ENCODE results near the gene ITPKB. TPM values are rescaled to one million over a fixed set of nuclear protein-coding genes. Genes with fewer than 3 reads are reported as not detected.

The ITPKB gene
- total and polyA plus RNA-seq, 7 donors, result 3.9 to 14.1 (median 8.9) TPM

DNA sequence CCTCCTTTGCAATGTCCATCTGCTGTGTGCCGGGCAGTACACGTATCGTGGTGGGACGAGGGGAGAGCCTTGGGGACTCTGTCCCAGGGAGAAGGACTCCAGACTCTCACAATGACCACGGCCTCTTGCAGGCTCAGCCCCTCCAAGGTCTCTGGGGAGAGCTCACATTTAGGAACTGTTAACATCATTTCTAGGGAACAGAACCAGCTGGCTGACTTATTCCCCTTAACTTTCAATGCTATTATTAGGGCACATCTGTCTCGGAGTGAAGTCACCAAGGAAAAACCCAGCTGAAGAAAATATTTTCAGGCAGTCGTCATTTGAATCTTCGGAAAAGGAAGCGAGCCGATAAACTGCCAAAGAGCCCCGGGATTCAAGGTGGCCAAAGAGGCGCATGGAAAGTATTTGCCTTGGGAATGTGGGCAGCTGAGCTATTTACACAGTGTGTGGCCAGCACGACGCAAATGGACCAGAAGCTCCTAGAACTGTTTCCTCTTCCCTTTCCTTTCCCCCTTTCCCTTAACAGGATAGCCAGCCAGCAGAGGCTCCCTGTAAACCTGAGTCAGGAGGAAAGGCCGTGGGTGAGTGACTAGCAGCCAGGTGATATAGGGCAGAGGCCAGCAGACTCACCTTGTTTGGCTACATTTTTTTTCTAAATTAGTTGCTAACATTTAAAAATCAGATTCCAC lies 74.5 kb downstream of the ITPKB start:
- intact Hi-C loops (cut with DNase I), result loop anchor here (5.0 kb wide), 2 partner anchors 43 to 73 kb away; partner anchors contain the start of gene ITPKB (in 1 of the 2)
- no peaks in the 10 kb centered on the region for H3K36me3 ChIP-seq (ENCODE audit: insufficient read depth in 1 of 2, low read depth in 1 of 2)
- H3K4me1 ChIP-seq, result peaks cover 85% of the 10 kb centered on the region
- H3K4me3 ChIP-seq, result peak overlapping the region; percentile 28
- ATAC-seq, result peak; percentile 16 to 42 (median 23)
- 2 to 11% (median 8%) methylated on average over 15 of the region's 15 CpGs for WGBS, 3 donors
- peak overlapping the region; percentile 77 for H3K27ac ChIP-seq
- DNase-seq, result peak; percentile 51 to 73
- H3K27me3 ChIP-seq (ENCODE audit: insufficient read depth in 3 of 3, low read length in 2 of 3), result no peaks in the 10 kb centered on the region
- no peak for TF ChIP-seq CTCF (IDR thresholded peaks at IDR 0.05)
- no peaks in the 10 kb centered on the region for H3K9me3 ChIP-seq

DNA sequence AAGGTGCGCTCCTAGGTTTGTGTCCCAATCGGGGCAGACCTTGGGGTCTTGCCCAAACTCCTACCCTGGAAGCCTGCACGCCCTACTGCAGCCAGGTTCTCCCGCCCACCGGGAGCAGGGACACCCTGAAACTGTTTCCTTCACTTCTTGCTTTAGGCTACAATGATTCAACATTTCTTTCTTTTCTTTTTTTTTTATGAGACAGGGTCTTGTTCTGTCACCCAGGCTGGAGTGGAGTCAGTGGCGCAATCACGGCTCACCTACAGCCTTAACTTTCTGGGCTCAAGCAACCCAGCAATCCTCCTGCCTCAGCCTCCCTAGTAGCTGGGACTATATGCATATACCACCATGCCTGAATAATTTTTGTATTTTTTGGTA lies 75.8 kb downstream of the ITPKB start:
- peak overlapping the region; percentile 77 for H3K27ac ChIP-seq
- intact Hi-C loops (cut with DNase I), result loop anchor here in 1 of 2 donors (2.0 to 5.0 kb wide), 3 partner anchors 39 to 155 kb away; partner anchors contain the start of gene ITPKB
- peaks cover 92% of the 10 kb centered on the region for H3K4me1 ChIP-seq
- no peak for TF ChIP-seq CTCF (IDR thresholded peaks at IDR 0.05)
- no peaks in the 10 kb centered on the region for H3K36me3 ChIP-seq (ENCODE audit: insufficient read depth in 1 of 2, low read depth in 1 of 2)
- ATAC-seq (no peak), DNase-seq (no peak)
- no peaks in the 10 kb centered on the region for H3K27me3 ChIP-seq (ENCODE audit: insufficient read depth in 3 of 3, low read length in 2 of 3)
- 67 to 82% (median 71%) methylated on average over 7 of the region's 7 CpGs for WGBS, 3 donors
- H3K4me3 ChIP-seq, result peak overlapping the region; percentile 0
- no peaks in the 10 kb centered on the region for H3K9me3 ChIP-seq

DNA sequence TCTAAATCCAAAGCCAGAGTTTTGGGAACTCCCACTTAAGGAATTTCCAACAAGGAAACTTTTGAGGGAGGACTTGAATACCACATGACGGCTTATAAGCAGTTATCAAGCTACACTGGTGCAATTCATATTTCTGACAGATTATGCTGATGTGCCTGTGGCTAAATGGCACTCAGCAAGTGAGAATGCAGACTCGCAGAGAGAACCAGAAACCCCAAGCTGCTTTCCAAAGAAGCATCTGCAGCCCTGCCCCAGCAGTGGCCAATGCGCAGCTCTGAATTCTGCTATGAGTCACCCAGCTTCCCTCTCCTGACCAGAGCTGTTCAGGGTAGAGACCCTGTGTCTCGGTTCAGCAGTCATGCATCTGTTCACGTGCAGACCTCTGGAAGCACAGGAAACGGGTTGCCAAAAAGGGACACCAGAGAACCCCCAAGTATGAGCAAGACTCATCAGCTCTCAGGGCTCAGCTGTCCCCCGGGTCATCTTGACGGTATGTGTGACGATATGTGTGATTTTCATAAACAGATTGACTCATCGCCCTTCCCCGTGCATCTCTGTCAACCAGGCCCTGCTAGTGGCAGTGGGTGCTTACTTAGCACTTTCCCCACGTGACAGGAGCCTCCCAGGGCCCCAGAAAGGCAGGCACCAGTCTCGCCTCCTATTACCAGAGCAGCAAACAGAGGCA lies 76.3 kb downstream of the ITPKB start:
- no peak for TF ChIP-seq CTCF (IDR thresholded peaks at IDR 0.05)
- no peaks in the 10 kb centered on the region for H3K27me3 ChIP-seq (ENCODE audit: insufficient read depth in 3 of 3, low read length in 2 of 3)
- intact Hi-C loops (cut with DNase I), result loop anchor here in 1 of 2 donors (2.0 to 5.0 kb wide), 3 partner anchors 40 to 156 kb away; partner anchors contain the start of gene ITPKB
- H3K4me3 ChIP-seq, result peak overlapping the region; percentile 0
- H3K9me3 ChIP-seq, result no peaks in the 10 kb centered on the region
- peak; percentile 82 to 91 (median 85) for ATAC-seq
- peak overlapping the region; percentile 77 for H3K27ac ChIP-seq
- WGBS, 3 donors, result 18 to 40% (median 24%) methylated on average over 13 of the region's 13 CpGs
- peak; percentile 85 to 91 for DNase-seq
- H3K4me1 ChIP-seq, result peaks cover 92% of the 10 kb centered on the region
- no peaks in the 10 kb centered on the region for H3K36me3 ChIP-seq (ENCODE audit: insufficient read depth in 1 of 2, low read depth in 1 of 2)

GRCh38 chr1:226661965-226662364 lies 77.1 kb downstream of the ITPKB start:
- H3K9me3 ChIP-seq, result no peaks in the 10 kb centered on the region
- peak overlapping the region; percentile 77 for H3K27ac ChIP-seq
- no peak for TF ChIP-seq CTCF (IDR thresholded peaks at IDR 0.05)
- DNase-seq (peak in 1 of 2 donors; percentile 43), ATAC-seq (no peak)
- H3K27me3 ChIP-seq (ENCODE audit: insufficient read depth in 3 of 3, low read length in 2 of 3), result no peaks in the 10 kb centered on the region
- intact Hi-C loops (cut with DNase I), result loop anchor here in 1 of 2 donors (2.0 to 5.0 kb wide), 3 partner anchors 41 to 157 kb away; partner anchors contain the start of gene ITPKB
- no peaks in the 10 kb centered on the region for H3K36me3 ChIP-seq (ENCODE audit: insufficient read depth in 1 of 2, low read depth in 1 of 2)
- H3K4me3 ChIP-seq, result no peak overlapping the region
- WGBS, 3 donors, result 13 to 27% (median 25%) methylated on average over 6 of the region's 6 CpGs
- H3K4me1 ChIP-seq, result peaks cover 92% of the 10 kb centered on the region

All from psoas muscle (tissue), 8 donors.